Left lung (tissue), 14 donors: ENCODE measurements around the gene SPDYE5. TPM values are rescaled to one million over a fixed set of nuclear protein-coding genes. Genes with fewer than 3 reads are reported as not detected.
"Not testable (repeated sequence)": the region's sequence is repeated elsewhere in the genome, so short reads cannot be mapped to it uniquely, and the experiment has no call there.

Experiments used
- ATAC-seq: fragments of 200-7000 bp; cut with Tn5 transposase; one replicate; pipeline ENCODE4 v1.9.1; 2020; ENCODE audit warnings: moderate library complexity
- DNase-seq, 4 donors: peaks; one replicate each; pipeline ENCODE4 v3.0.0-alpha.2; 2013 to 2020
- H3K27ac ChIP-seq, 2 donors: fragments of 200-600 bp; sonication (generic) in 1 of 2; one replicate each; pipeline versions ENCODE4 v1.5.0 to v1.8.0; 2020 to 2021
- H3K27me3 ChIP-seq, 2 donors: fragments of 200-600 bp; sonication (generic) in 1 of 2; one replicate each; pipeline versions ENCODE4 v1.5.0 to v1.8.0; 2020 to 2021
- H3K36me3 ChIP-seq, 2 donors: fragments of 200-600 bp; sonication (generic) in 1 of 2; one replicate each; pipeline versions ENCODE4 v1.5.0 to v1.8.0; 2020 to 2021
- H3K4me1 ChIP-seq, 2 donors: fragments of 200-600 bp; one replicate each; pipeline ENCODE4 v1.8.0; 2021
- H3K4me3 ChIP-seq, 2 donors: fragments of 200-600 bp; sonication (generic) in 1 of 2; one replicate each; pipeline versions ENCODE4 v1.5.0 to v1.8.0; 2020 to 2021; ENCODE audit warnings: mild to moderate bottlenecking in 1 of 2
- H3K9me3 ChIP-seq, 2 donors: fragments of 200-600 bp; sonication (generic) in 1 of 2; one replicate each; pipeline versions ENCODE4 v1.5.0 to v1.8.0; 2020 to 2021
- CTCF ChIP-seq, 2 donors: fragments of 200-600 bp; sonication (generic) in 1 of 2; IDR thresholded peaks; one replicate each; pipeline versions ENCODE4 v1.5.0 to v1.8.0; 2021; ENCODE audit warnings: antibody characterized with exemption in 2 of 2
- intact Hi-C, 2 donors: fragments of 100-400 bp; cut with DNase I; formaldehyde crosslinking; loops; one replicate each; pipeline versions ENCODE4 v1.11.2 to v1.14.2; 2022
- long read RNA-seq, 12 donors: library from polyadenylated mRNA in 2 of 12; unstranded in 2 of 12; transcript quantifications; one replicate each; pipeline ENCODE4 v2.0.0 and lab custom pipeline, GENCODE V29; 2019 to 2026
- polyA plus RNA-seq, 6 donors: library from polyadenylated mRNA; unstranded; fragments of 120-200 nt; gene quantifications; one replicate each; pipeline ENCODE4 v1.2.1, GENCODE V29; 2013; ENCODE audit not compliant: insufficient read length in 6 of 6
- total RNA-seq, 2 donors: library from RNA; stranded (reverse); fragmentation: NEBNext Ultra II Directional; extraction: Animal tissue kit (Norgen Biotek cat#: 25700); gene quantifications; one replicate each; pipeline ENCODE4 v1.2.1, GENCODE V29; 2021
- donor health status: DM: no; HTN: yes; CAD: no.
- donor health status: DM: no; HTN: no; CAD: no.

SPDYE5 gene
- total RNA-seq (not detected), polyA plus RNA-seq (1 to 10 TPM; 3.8 to 8.2 (median 6.5) TPM)
- long read RNA-seq, donor 1: 0 reads
- long read RNA-seq, donor 2: 0 reads
- long read RNA-seq, donor 3: 0 reads
- long read RNA-seq, donor 4, partial matches to known transcripts: 0 of 1 reads
- long read RNA-seq, donor 4, other reads (novel, unspliced or antisense): 1 of 1 reads
- long read RNA-seq, donor 5: 0 reads
- long read RNA-seq, donor 6: 0 reads
- long read RNA-seq, donor 7: 0 reads
- long read RNA-seq, donor 8: 0 reads
- long read RNA-seq, donor 9: 0 reads
- long read RNA-seq, donor 10: 0 reads
- long read RNA-seq, donor 11, partial matches to known transcripts: 6 of 6 reads
- long read RNA-seq, donor 11, other reads (novel, unspliced or antisense): 0 of 6 reads
- long read RNA-seq, donor 12: 0 reads

- ATAC-seq, intact Hi-C loops, H3K27ac ChIP-seq, H3K4me1 ChIP-seq, H3K36me3 ChIP-seq, H3K4me3 ChIP-seq, H3K27me3 ChIP-seq, DNase-seq, H3K9me3 ChIP-seq: not testable (repeated sequence)
Measured at GRCh38 chr7:75492020-75492419, at the start of gene SPDYE5. Gene SPDYE5, plus strand, starts transcription at chr7:75492320. Its CDS starts 1,728 bp downstream, at chr7:75494048.

- Histone ChIP-seq H3K4me3 (peak overlapping the region; percentile 41 to 49), H3K36me3 (peaks cover 8 to 33% of the 10 kb centered on the region in 2 donors), H3K27ac (peak overlapping the region; percentile 75 to 80)
- H3K9me3 ChIP-seq, H3K27me3 ChIP-seq, H3K4me1 ChIP-seq, intact Hi-C loops: not testable (repeated sequence)
- DNase-seq: peak in 2 of 4 donors; percentile 10 to 79
- peak; percentile 98 for ATAC-seq
Measured at GRCh38 chr7:75442465-75443111, 49.5 kb upstream of the SPDYE5 start.

GRCh38 chr7:75449946-75450345, 42.2 kb upstream of the SPDYE5 start:
- DNase-seq, intact Hi-C loops, ATAC-seq, H3K36me3 ChIP-seq, H3K4me3 ChIP-seq, H3K27me3 ChIP-seq, H3K4me1 ChIP-seq, H3K9me3 ChIP-seq, H3K27ac ChIP-seq: not testable (repeated sequence)

- H3K27me3 ChIP-seq, H3K9me3 ChIP-seq, H3K4me3 ChIP-seq, DNase-seq, H3K36me3 ChIP-seq, intact Hi-C loops, H3K27ac ChIP-seq, H3K4me1 ChIP-seq: not testable (repeated sequence)
- ATAC-seq: peak; percentile 90
- TF ChIP-seq CTCF (IDR thresholded peaks at IDR 0.05): peak; percentile 30 to 32
Measured at GRCh38 chr7:75452494-75452955, 39.6 kb upstream of the SPDYE5 start.

- H3K36me3 ChIP-seq, H3K4me1 ChIP-seq, ATAC-seq, intact Hi-C loops, H3K9me3 ChIP-seq, H3K4me3 ChIP-seq, DNase-seq, H3K27me3 ChIP-seq: not testable (repeated sequence)
- H3K27ac ChIP-seq: peak overlapping the region in 1 of 2 donors; percentile 50
Measured at GRCh38 chr7:75456403-75456802, 35.7 kb upstream of the SPDYE5 start.

GRCh38 chr7:75458034-75458433, 34.1 kb upstream of the SPDYE5 start:
- H3K4me1 ChIP-seq, H3K4me3 ChIP-seq, DNase-seq, H3K9me3 ChIP-seq, H3K27me3 ChIP-seq, H3K27ac ChIP-seq, intact Hi-C loops, H3K36me3 ChIP-seq: not testable (repeated sequence)
- peak; percentile 38 for ATAC-seq

- H3K36me3 ChIP-seq, H3K9me3 ChIP-seq, H3K4me1 ChIP-seq, DNase-seq, H3K4me3 ChIP-seq, H3K27me3 ChIP-seq, ATAC-seq, intact Hi-C loops: not testable (repeated sequence)
- peak overlapping the region in 1 of 2 donors; percentile 28 for H3K27ac ChIP-seq
Measured at GRCh38 chr7:75460541-75460940, 31.6 kb upstream of the SPDYE5 start.

- intact Hi-C loops, H3K27me3 ChIP-seq, DNase-seq, H3K4me3 ChIP-seq, H3K4me1 ChIP-seq, H3K27ac ChIP-seq, H3K9me3 ChIP-seq: not testable (repeated sequence)
- H3K36me3 ChIP-seq: peaks cover 0 to 42% of the 10 kb centered on the region in 2 donors
- ATAC-seq: peak; percentile 41
Measured at GRCh38 chr7:75470166-75470565, 22.0 kb upstream of the SPDYE5 start.

- H3K9me3 ChIP-seq, DNase-seq, intact Hi-C loops, H3K27ac ChIP-seq, H3K27me3 ChIP-seq, ATAC-seq, H3K4me1 ChIP-seq, H3K4me3 ChIP-seq: not testable (repeated sequence)
- H3K36me3 ChIP-seq: peaks cover 0 to 13% of the 10 kb centered on the region in 2 donors
Measured at GRCh38 chr7:75477457-75477856, 14.7 kb upstream of the SPDYE5 start.

- H3K4me3 ChIP-seq, H3K4me1 ChIP-seq, ATAC-seq, DNase-seq, H3K36me3 ChIP-seq, intact Hi-C loops, H3K9me3 ChIP-seq, H3K27ac ChIP-seq, H3K27me3 ChIP-seq: not testable (repeated sequence)
Measured at GRCh38 chr7:75480313-75480712, 11.8 kb upstream of the SPDYE5 start.

GRCh38 chr7:75485355-75485978, 6.7 kb upstream of the SPDYE5 start:
- DNase-seq: peak in 1 of 4 donors; percentile 1

More at GRCh38 chr7:75485355-75485978, 6.7 kb upstream of the SPDYE5 start:
- H3K4me1 ChIP-seq, intact Hi-C loops, H3K36me3 ChIP-seq, H3K27me3 ChIP-seq, H3K9me3 ChIP-seq: not testable (repeated sequence)
- Histone ChIP-seq H3K27ac (peak overlapping the region; percentile 78 to 82), H3K4me3 (peak overlapping the region; percentile 74 to 79)
- ATAC-seq: peak; percentile 20
